GM13976 (cell line): Measurements from ENCODE around the gene ASPSCR1.

Experiments
- DNase-seq: peaks from one replicate; pipeline ENCODE4 v3.0.0; 2012; ENCODE audit warnings: low spot score
- in situ Hi-C: fragments of 300-500 bp; cut with MboI; formaldehyde crosslinking; loops from one replicate; pipeline ENCODE4 v1.12.0; 2022; ENCODE audit warnings: low sequenced_read_pairs, mixed read lengths, inconsistent platforms; ENCODE audit not compliant: unreplicated experiment
- TF ChIP-seq, protein P1 (sequence below): IDR thresholded peaks from 2 replicates; pipeline ENCODE4 v1.5.1; 2012; ENCODE audit warnings: borderline replicate concordance, mild to moderate bottlenecking; ENCODE audit not compliant: insufficient read depth; ENCODE audit errors: extremely low read depth, missing control alignments, control extremely low read depth

ASPSCR1 gene

DNA sequence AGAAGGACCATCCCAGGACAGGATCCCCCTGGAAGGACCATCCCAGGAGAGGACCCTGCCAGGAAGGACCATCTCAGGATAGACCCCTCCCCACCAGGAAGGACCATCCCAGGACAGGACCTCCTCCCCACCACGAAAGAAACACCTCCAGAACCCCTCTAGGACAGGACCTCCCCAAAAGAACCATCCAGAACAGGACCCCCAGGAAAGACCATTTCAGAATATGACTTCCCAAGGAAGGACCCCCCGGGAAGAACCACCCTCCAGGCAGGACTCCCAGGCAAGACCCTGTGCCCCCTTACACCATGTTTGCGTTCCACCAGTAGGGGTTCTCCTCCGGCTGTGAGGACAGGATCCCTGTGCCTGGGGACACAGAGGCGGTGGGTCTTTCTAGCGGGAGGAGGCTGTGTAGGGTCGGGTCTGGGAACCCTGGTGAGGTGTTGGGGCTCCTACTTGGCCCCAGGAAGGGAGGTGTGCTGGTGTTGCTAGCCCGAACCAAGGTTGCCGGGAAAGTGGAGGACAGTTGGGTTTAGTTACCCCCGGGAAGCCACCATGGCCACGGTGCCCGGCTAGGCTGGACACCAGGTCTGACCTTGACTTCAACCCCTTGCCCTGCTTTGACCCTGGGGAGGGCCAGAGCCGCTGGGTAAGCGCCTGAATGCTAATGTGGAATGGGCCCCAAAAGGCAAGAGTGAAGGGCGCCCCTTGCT lies 18.6 kb upstream of the ASPSCR1 start:
- no peak for DNase-seq
- in situ Hi-C loops, result no loop called here
- TF ChIP-seq, protein P1, sequence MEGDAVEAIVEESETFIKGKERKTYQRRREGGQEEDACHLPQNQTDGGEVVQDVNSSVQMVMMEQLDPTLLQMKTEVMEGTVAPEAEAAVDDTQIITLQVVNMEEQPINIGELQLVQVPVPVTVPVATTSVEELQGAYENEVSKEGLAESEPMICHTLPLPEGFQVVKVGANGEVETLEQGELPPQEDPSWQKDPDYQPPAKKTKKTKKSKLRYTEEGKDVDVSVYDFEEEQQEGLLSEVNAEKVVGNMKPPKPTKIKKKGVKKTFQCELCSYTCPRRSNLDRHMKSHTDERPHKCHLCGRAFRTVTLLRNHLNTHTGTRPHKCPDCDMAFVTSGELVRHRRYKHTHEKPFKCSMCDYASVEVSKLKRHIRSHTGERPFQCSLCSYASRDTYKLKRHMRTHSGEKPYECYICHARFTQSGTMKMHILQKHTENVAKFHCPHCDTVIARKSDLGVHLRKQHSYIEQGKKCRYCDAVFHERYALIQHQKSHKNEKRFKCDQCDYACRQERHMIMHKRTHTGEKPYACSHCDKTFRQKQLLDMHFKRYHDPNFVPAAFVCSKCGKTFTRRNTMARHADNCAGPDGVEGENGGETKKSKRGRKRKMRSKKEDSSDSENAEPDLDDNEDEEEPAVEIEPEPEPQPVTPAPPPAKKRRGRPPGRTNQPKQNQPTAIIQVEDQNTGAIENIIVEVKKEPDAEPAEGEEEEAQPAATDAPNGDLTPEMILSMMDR, result no peak

DNA sequence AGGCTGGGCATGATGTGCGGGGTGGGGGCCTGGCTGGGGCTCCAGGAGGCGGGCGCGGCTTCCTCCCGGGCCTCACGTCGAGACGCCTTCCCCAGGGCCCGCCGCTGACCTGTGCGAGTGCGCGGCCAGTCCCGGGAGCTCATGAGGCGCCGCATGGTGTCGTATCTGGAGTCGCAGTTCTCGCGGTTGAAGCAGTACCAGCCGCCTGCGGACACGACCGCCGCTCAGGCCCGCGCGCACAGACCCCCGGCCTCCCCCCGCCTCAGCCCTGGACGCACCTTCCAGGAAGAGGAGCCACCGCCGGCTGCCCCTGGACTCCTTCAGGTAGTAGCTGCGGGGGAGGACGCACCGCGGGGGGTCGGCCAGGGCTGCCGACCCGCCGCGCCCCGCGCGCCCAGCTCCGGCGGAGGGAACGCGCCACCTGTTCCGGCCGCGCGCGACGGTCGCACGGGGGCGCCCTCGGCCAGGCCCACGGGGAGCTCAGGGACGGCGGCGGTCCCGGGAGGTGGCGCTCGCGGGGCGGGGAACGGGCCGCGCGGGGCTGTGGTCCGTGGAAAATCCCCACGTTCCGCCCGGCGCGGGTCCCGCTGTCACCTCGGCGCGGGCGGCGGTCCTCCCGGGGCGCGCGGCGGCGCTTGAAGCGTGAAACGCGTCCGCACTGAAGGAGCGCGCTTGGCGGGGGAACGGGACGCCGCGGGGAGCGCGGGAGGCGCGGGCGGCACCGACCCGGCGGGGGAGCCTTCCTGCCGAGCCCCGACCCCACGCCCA lies 17.9 kb upstream of the ASPSCR1 start:
- in situ Hi-C loops, result no loop called here
- TF ChIP-seq, protein P1, result peak; percentile 100
- peak; percentile 92 for DNase-seq

DNA sequence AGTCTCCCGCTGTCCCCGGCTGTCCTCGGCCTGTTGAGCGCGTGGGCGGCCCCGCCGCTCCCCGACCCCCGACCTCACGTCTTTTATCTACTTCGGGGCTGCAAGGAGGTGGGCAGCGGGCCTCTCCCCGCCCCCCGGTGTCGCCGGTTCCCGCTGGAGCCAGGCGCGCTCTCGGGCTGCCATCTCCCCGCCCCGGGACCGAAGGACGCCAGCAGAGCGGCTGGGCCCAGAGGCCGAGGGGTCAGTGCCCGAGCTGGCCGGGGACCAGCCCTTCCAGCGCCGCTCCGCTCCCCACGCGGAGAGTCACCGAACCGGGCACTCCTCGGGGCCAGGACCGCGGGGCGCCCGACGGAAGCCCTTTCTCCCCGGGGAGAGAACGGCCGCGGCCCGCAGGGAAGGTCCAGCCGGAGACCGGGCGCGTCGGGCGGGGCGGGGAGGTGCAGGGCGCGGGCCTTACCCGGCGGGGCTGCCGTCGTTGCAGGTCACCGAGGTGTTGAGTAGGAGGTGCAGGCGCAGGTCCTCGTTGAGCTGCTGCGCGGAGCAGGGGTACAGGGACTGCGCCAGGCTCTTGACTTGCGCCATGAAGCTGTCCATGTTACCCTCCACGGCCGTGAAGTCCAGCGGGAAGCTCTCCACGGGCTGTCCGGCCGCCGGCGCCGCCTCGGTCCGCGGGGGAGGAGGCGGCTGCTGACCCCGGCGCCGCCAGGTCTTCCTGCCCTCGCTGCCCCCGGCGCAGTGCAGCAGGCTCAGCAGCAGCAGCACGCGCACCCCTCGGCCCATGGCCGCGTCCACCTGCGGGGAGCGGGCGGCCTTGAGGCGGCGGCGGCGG lies 17.1 kb upstream of the ASPSCR1 start:
- in situ Hi-C loops, result no loop called here

DNA sequence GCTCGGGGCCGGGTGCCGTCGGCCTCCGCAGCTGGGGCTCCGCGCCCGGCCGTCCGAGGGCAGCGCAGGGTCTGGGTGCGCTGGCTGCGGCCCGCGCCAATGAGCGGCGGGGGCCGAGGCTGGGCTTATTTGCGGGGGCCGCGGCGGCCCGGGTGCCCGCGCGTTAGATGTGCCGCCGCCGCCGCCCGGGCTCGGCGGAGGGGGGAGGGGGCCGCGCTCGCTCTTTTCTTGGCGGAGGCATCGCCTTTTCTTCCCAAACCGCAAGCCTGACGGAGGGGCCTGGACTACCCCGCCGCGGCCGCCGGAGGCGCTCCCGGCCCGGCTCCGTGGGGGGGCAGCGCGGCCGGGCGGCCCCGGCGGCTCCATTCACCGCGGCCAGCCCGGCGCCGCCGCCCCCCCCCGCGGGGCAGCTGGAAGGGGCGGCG lies 16.3 kb upstream of the ASPSCR1 start, which contains the start of gene NOTUM:
Gene NOTUM (minus strand): TSS at position 101 of the 425 bp plus-strand sequence. CDS start 278 bp downstream, outside the sequence.
- no peak for DNase-seq
- in situ Hi-C loops, result no loop called here
- TF ChIP-seq, protein P1, result no peak

More for the DNA sequence above, 17.1 kb upstream of the ASPSCR1 start:
- TF ChIP-seq, protein P1, result no peak
- DNase-seq, result no peak

DNA sequence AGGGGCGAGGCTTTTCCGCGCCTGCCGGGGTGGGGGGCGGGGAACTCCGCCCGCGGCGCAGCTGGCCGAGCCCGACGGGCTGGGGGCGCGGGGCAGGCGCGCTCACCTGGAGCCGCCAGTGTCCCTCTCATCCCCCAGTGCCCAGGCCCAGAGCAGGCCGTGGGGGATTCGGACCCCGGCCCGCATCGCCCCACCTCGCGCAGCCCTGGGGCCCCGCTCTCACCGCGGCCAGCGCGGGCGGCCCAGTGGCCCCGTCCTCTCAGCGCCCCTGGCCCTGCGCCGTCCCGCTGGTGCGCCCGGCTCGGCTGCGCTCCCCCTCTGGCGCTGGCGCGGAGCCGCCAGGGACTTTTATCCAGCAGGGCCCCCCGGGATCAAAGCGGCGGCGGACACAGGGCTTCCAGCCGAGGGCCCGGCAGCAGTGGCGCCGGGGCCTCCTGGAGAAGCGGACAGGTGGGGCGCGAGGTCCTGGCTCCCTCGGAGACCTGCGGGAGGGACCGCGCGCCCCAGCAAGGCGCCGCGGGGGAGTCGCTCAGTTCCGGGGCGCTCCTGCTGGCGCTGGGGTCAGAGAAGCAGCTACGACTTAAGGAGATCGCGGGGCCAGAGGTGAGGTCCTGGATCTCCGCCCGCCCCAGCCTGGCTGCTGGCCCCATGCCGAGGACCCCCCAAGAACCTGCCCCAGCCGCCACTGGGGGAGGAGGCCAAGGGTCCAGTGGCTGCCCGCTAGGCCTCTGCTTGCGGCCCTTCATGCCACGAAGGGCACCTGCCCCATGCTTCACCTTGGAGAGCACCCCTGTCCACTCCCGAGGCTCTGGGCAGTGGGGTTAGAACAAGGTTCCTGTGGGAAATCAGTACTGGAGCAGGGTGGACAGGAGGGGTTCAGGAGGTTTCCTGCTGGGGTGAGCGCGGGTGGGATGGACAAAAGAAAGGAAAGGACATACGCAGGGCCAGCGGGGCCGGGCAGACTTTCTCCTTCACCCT lies 15.6 kb upstream of the ASPSCR1 start:
- no peak for DNase-seq
- in situ Hi-C loops, result no loop called here
- TF ChIP-seq, protein P1, result no peak
